Tibial nerve (tissue), 4 donors: ENCODE measurements around the gene CD320.

Source experiments
- EP300 ChIP-seq, 2 donors: sonication (generic); formaldehyde crosslinking; IDR thresholded peaks; one replicate each; pipeline ENCODE4 v1.6.1; 2017; ENCODE audit warnings: antibody characterized with exemption in 2 of 2, mild to moderate bottlenecking in 1 of 2
- TF ChIP-seq, protein P1 (sequence below), 5 experiments: fragments of 200-600 bp in 3 of 5; fragments of 450-650 bp in 2 of 5; sonication (generic) in 3 of 5; IDR thresholded peaks; one replicate each; pipeline ENCODE4 v1.5.1; 2016 to 2019; ENCODE audit warnings: antibody characterized with exemption in 5 of 5, mild to moderate bottlenecking in 3 of 5, moderate library complexity in 2 of 5

DNA sequence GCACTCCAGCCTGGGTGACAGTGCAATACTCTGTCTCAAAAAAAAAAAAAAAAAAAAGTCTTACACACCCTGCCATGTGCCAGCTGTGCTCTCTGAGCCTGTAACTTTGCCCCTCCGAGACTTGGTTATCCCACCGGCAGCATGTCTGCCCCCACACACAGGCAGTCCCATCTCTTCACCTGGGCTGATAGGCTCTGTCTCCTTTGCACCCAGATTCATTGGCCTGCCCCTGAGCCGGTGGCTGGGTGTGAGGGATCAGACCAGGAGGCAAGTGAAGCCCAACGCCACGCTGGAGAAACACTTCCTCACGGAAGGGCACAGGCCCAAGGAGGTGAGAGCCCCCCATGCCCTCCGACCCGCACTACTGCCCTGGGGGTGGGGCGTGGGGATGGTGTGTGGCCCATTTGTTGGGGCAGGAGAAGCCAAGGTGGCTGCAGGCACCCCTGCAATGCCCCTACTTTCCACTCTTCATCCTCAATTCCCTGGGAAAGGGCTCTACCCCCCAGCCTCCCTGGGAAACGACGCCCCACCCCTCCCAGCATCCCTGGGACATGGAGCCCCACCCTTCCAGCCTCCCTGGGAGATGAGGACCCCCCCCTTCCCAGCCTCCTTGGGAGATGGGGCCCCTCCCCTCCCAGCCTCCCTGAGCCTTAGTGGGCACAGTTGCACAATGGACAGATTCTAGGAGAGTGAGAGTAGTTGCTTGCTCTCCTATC lies 53.7 kb downstream of the CD320 start:
- TF ChIP-seq, protein P1, sequence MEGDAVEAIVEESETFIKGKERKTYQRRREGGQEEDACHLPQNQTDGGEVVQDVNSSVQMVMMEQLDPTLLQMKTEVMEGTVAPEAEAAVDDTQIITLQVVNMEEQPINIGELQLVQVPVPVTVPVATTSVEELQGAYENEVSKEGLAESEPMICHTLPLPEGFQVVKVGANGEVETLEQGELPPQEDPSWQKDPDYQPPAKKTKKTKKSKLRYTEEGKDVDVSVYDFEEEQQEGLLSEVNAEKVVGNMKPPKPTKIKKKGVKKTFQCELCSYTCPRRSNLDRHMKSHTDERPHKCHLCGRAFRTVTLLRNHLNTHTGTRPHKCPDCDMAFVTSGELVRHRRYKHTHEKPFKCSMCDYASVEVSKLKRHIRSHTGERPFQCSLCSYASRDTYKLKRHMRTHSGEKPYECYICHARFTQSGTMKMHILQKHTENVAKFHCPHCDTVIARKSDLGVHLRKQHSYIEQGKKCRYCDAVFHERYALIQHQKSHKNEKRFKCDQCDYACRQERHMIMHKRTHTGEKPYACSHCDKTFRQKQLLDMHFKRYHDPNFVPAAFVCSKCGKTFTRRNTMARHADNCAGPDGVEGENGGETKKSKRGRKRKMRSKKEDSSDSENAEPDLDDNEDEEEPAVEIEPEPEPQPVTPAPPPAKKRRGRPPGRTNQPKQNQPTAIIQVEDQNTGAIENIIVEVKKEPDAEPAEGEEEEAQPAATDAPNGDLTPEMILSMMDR (IDR thresholded peaks at IDR 0.05) = no peak
- TF ChIP-seq EP300 (IDR thresholded peaks at IDR 0.05) = no peak
